HG03565 (cell line): Measurements from ENCODE around the gene SLC9C1.

Experiments
- ATAC-seq: cut with Tn5 transposase; IDR thresholded peaks from one replicate; pipeline ENCODE4 v1.9.1; 2021; ENCODE audit warnings: mild to moderate bottlenecking, moderate library complexity; ENCODE audit not compliant: unreplicated experiment

SLC9C1 gene

GRCh38 chr3:112307557-112307956, 13.5 kb upstream of the SLC9C1 start:
- no peak for ATAC-seq

GRCh38 chr3:112306825-112307224, 12.8 kb upstream of the SLC9C1 start:
- ATAC-seq: no peak

GRCh38 chr3:112304611-112305010, 10.6 kb upstream of the SLC9C1 start:
- no peak for ATAC-seq

GRCh38 chr3:112303764-112304325, 9.8 kb upstream of the SLC9C1 start:
- no peak for ATAC-seq

- ATAC-seq: no peak
These were observed 9.1 kb upstream of the SLC9C1 start for GRCh38 chr3:112302881-112303763.

- no peak for ATAC-seq
These were observed 8.3 kb upstream of the SLC9C1 start for GRCh38 chr3:112302150-112302830.

GRCh38 chr3:112298781-112299180, 4.8 kb upstream of the SLC9C1 start:
- no peak for ATAC-seq

GRCh38 chr3:112297714-112298113, 3.7 kb upstream of the SLC9C1 start:
- ATAC-seq: no peak

- ATAC-seq: no peak
These were observed 5.0 kb downstream of the SLC9C1 start for GRCh38 chr3:112289011-112289410.

GRCh38 chr3:112280266-112280665, 13.8 kb downstream of the SLC9C1 start:
- ATAC-seq: no peak

- no peak for ATAC-seq
These were observed 20.5 kb downstream of the SLC9C1 start for GRCh38 chr3:112273536-112273935.

GRCh38 chr3:112261742-112262141, 32.3 kb downstream of the SLC9C1 start:
- no peak for ATAC-seq

GRCh38 chr3:112260563-112260962, 33.5 kb downstream of the SLC9C1 start:
- ATAC-seq: no peak

GRCh38 chr3:112253301-112253971, 40.6 kb downstream of the SLC9C1 start:
- peak; percentile 59 for ATAC-seq

- ATAC-seq: peak; percentile 84
These were observed 46.1 kb downstream of the SLC9C1 start for GRCh38 chr3:112247900-112248299.

- ATAC-seq: no peak
These were observed 46.7 kb downstream of the SLC9C1 start for GRCh38 chr3:112247350-112247749.

- ATAC-seq: no peak
These were observed 60.9 kb downstream of the SLC9C1 start for GRCh38 chr3:112233083-112233482.

GRCh38 chr3:112231727-112232126, 62.3 kb downstream of the SLC9C1 start:
- ATAC-seq: no peak

- no peak for ATAC-seq
These were observed 64.0 kb downstream of the SLC9C1 start for GRCh38 chr3:112230033-112230432.

- no peak for ATAC-seq
These were observed 65.2 kb downstream of the SLC9C1 start for GRCh38 chr3:112228786-112229185.

- ATAC-seq: no peak
These were observed 93.7 kb downstream of the SLC9C1 start for GRCh38 chr3:112200317-112200666.
